ENCODE results near the gene STK25. TPM values are rescaled to one million over a fixed set of nuclear protein-coding genes. Genes with fewer than 3 reads are reported as not detected.

The STK25 gene
- total RNA-seq, 2 experiments from 2014 or later = 120 to 201 TPM

DNA sequence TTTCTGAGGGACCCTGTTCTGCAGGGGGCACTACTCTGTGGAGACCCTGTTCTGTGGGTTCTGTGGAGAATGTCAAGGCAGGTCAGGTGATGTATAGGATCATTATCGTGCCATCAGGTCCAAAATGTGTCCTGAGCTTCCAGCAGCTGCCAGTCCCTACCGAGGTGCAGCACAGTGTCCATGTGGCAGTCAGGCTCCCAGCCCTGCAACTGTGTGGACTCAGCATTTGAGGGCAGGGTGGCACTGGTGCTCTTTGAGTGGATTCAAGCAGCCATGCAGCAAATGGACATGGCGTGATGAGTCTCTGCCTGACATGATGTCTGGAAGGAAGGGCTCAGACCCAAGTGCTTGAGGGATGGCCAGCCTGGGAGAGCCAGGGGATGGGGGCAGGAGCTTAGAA, 35.0 kb downstream of the STK25 start:
- Histone ChIP-seq H3K79me2 (ENCODE audit: insufficient read depth, low read depth, low read length) (no peaks in the 10 kb centered on the region), H3K36me3 (ENCODE audit: insufficient read depth, low read length) (no peaks in the 10 kb centered on the region), H3K4me2 (ENCODE audit: low read length) (no peak overlapping the region), H3K4me3 (ENCODE audit: low read depth, low read length, poor library complexity, severe bottlenecking) (no peak overlapping the region), H3K9me2 (ENCODE audit: insufficient read depth, low read length) (no peaks in the 10 kb centered on the region), H2AFZ (ENCODE audit: low read length) (no peak overlapping the region), H3K9me3 (ENCODE audit: low read length) (no peaks in the 10 kb centered on the region), H3K27ac (ENCODE audit: low read depth, low read length, poor library complexity, severe bottlenecking) (no peak overlapping the region), H4K20me1 (ENCODE audit: insufficient read depth, low read length) (no peaks in the 10 kb centered on the region), H3K4me1 (ENCODE audit: insufficient read depth, low read length, poor library complexity, severe bottlenecking) (no peaks in the 10 kb centered on the region)
- ChIA-PET CTCF (ENCODE audit: unreplicated experiment) (no interaction called here), POLR2A (no interaction called here)
- BruUV-seq (replicated peaks) = no TSS peak
- TF ChIP-seq EZH2phosphoT487 (IDR thresholded peaks at IDR 0.05; ENCODE audit: borderline replicate concordance, low read depth, low read length) = no peak
- TF ChIP-seq, protein P1, sequence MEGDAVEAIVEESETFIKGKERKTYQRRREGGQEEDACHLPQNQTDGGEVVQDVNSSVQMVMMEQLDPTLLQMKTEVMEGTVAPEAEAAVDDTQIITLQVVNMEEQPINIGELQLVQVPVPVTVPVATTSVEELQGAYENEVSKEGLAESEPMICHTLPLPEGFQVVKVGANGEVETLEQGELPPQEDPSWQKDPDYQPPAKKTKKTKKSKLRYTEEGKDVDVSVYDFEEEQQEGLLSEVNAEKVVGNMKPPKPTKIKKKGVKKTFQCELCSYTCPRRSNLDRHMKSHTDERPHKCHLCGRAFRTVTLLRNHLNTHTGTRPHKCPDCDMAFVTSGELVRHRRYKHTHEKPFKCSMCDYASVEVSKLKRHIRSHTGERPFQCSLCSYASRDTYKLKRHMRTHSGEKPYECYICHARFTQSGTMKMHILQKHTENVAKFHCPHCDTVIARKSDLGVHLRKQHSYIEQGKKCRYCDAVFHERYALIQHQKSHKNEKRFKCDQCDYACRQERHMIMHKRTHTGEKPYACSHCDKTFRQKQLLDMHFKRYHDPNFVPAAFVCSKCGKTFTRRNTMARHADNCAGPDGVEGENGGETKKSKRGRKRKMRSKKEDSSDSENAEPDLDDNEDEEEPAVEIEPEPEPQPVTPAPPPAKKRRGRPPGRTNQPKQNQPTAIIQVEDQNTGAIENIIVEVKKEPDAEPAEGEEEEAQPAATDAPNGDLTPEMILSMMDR (conservative IDR thresholded peaks at IDR 0.05; ENCODE audit: low read length) = no peak
- no peak for DNase-seq (ENCODE audit: low spot score)
- intact Hi-C loops (cut with micrococcal nuclease; ENCODE audit: unreplicated experiment) = no loop called here

DNA sequence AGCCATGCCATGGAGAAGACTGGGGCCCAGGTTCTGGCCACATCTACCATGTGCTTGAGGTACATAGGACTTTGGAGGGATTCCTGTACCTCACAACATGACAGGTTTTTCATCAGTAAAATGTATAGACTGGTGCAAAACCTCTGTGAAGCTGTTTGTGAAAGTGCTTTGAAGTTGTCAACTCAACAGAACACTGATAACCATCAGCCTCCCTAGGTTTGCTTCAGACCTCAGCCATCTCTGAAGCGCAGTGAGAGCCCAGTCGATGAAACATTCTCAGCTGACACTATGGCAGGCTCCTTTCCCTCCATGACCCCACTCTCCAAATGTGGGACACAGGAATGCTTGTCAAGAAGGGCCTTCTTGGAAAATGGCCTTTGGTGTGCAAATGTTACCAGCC, 38.6 kb downstream of the STK25 start:
- no peak for TF ChIP-seq EZH2phosphoT487 (IDR thresholded peaks at IDR 0.05; ENCODE audit: borderline replicate concordance, low read depth, low read length)
- TF ChIP-seq, protein P1 (conservative IDR thresholded peaks at IDR 0.05; ENCODE audit: low read length) = no peak
- Histone ChIP-seq H4K20me1 (ENCODE audit: insufficient read depth, low read length) (no peaks in the 10 kb centered on the region), H3K9me3 (ENCODE audit: low read length) (no peaks in the 10 kb centered on the region), H3K4me3 (ENCODE audit: low read depth, low read length, poor library complexity, severe bottlenecking) (no peak overlapping the region), H3K4me1 (ENCODE audit: insufficient read depth, low read length, poor library complexity, severe bottlenecking) (no peaks in the 10 kb centered on the region), H3K79me2 (ENCODE audit: insufficient read depth, low read depth, low read length) (no peaks in the 10 kb centered on the region), H3K9me2 (ENCODE audit: insufficient read depth, low read length) (no peaks in the 10 kb centered on the region), H2AFZ (ENCODE audit: low read length) (no peak overlapping the region), H3K27ac (ENCODE audit: low read depth, low read length, poor library complexity, severe bottlenecking) (no peak overlapping the region), H3K4me2 (ENCODE audit: low read length) (no peak overlapping the region), H3K36me3 (ENCODE audit: insufficient read depth, low read length) (no peaks in the 10 kb centered on the region)
- ChIA-PET CTCF (ENCODE audit: unreplicated experiment) (no interaction called here), POLR2A (no interaction called here)
- intact Hi-C loops (cut with micrococcal nuclease; ENCODE audit: unreplicated experiment) = no loop called here
- no peak for DNase-seq (ENCODE audit: low spot score)
- no TSS peak for BruUV-seq (replicated peaks)

DNA sequence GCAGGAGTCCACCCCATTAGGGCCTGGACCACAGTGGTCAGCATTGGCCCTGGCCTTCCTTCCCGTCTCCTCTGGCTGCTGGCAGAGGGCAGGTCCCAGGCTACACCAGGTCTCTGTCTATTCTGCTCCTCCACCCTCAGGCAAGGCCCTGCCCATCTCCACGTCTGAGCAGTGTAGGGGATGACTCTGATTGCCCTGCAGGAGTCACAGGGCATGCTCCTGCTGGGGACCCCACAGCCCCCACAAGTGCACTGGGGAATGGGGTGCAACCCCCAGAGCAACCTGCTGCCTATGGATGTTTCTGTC, 40.0 kb downstream of the STK25 start:
- H4K20me1 ChIP-seq (ENCODE audit: insufficient read depth, low read length) = no peaks in the 10 kb centered on the region
- intact Hi-C loops (cut with micrococcal nuclease; ENCODE audit: unreplicated experiment) = no loop called here
- H3K9me2 ChIP-seq (ENCODE audit: insufficient read depth, low read length) = no peaks in the 10 kb centered on the region
- no peak overlapping the region for H3K27ac ChIP-seq (ENCODE audit: low read depth, low read length, poor library complexity, severe bottlenecking)
- DNase-seq (ENCODE audit: low spot score) = no peak
- POLR2A ChIA-PET = no interaction called here
- H3K4me3 ChIP-seq (ENCODE audit: low read depth, low read length, poor library complexity, severe bottlenecking) = no peak overlapping the region
- CTCF ChIA-PET (ENCODE audit: unreplicated experiment) = no interaction called here
- H3K9me3 ChIP-seq (ENCODE audit: low read length) = no peaks in the 10 kb centered on the region
- no peaks in the 10 kb centered on the region for H3K36me3 ChIP-seq (ENCODE audit: insufficient read depth, low read length)
- BruUV-seq (replicated peaks) = no TSS peak
- TF ChIP-seq, protein P1 (conservative IDR thresholded peaks at IDR 0.05; ENCODE audit: low read length) = no peak
- no peak for TF ChIP-seq EZH2phosphoT487 (IDR thresholded peaks at IDR 0.05; ENCODE audit: borderline replicate concordance, low read depth, low read length)
- no peak overlapping the region for H3K4me2 ChIP-seq (ENCODE audit: low read length)
- no peaks in the 10 kb centered on the region for H3K4me1 ChIP-seq (ENCODE audit: insufficient read depth, low read length, poor library complexity, severe bottlenecking)
- no peaks in the 10 kb centered on the region for H3K79me2 ChIP-seq (ENCODE audit: insufficient read depth, low read depth, low read length)
- H2AFZ ChIP-seq (ENCODE audit: low read length) = no peak overlapping the region
